Testis (tissue), 3 donors: ENCODE results near the gene TEX52. TPM values are rescaled to one million over a fixed set of nuclear protein-coding genes. Genes with fewer than 3 reads are reported as not detected.

ENCODE experiments used
- DNase-seq: peaks from one replicate; pipeline ENCODE4 v3.0.0-alpha.2; 2019
- H3K27ac ChIP-seq, 2 donors: fragments of 200-600 bp; sonication (generic); one replicate each; pipeline ENCODE4 v1.5.1; 2019
- H3K27me3 ChIP-seq: fragments of 200-600 bp; sonication (generic); one replicate; pipeline ENCODE4 v1.5.1; 2019
- H3K36me3 ChIP-seq: fragments of 200-600 bp; sonication (generic); one replicate; pipeline ENCODE4 v1.5.1; 2017; ENCODE audit warnings: low read depth; ENCODE audit errors: missing control alignments
- H3K4me1 ChIP-seq: fragments of 200-600 bp; sonication (generic); one replicate; pipeline ENCODE4 v1.5.1; 2019
- H3K4me3 ChIP-seq, 2 donors: fragments of 200-600 bp; sonication (generic); one replicate each; pipeline ENCODE4 v1.5.1; 2017 to 2019
- H3K9me3 ChIP-seq: fragments of 200-600 bp; sonication (generic); one replicate; pipeline ENCODE4 v1.5.1; 2017
- CTCF ChIP-seq, 3 experiments: fragments of 450-650 bp in 2 of 3; fragments of 200-600 bp in 1 of 3; sonication (generic) in 1 of 3; IDR thresholded peaks; one replicate each; pipeline ENCODE4 v1.5.1; 2016 to 2019; ENCODE audit warnings: antibody characterized with exemption in 3 of 3, mild to moderate bottlenecking in 2 of 3, moderate library complexity in 1 of 3
- POLR2A ChIP-seq: fragments of 450-650 bp; IDR thresholded peaks from one replicate; pipeline ENCODE4 v1.6.1; 2017; ENCODE audit warnings: antibody characterized with exemption, mild to moderate bottlenecking, moderate library complexity
- WGBS, 2 donors: methylation state at CpG; one replicate each; pipeline ENCODE4 v1.1.5; 2018; 5-methylcytosine and 5-hydroxymethylcytosine counted together
- intact Hi-C: fragments of 100-400 bp; cut with DNase I; formaldehyde crosslinking; loops from one replicate; pipeline ENCODE4 v1.15.1; 2023; ENCODE audit warnings: low total_unique reads
- polyA plus RNA-seq: library from polyadenylated mRNA; stranded (reverse); fragments of 350-450 nt; fragmentation: Illumina TruSeq; extraction: RNeasy Lipid Tissue Mini Kit (QIAGEN cat#74804); gene quantifications from one replicate; pipeline ENCODE4 v1.2.3, GENCODE V29; 2014; ENCODE audit warnings: low read depth, low replicate concordance; ENCODE audit not compliant: insufficient read depth
- total RNA-seq, 2 donors: library from RNA; depleted of rRNA; stranded (reverse); fragments of >200 nt; gene quantifications; one replicate each; pipeline ENCODE4 v1.2.3, GENCODE V29; 2016

Gene TEX52
- total and polyA plus RNA-seq, 3 donors from 2014 or later: 0.81 to 11.4 (median 4.7) TPM

GRCh38 chr12:2801044-2801783 is 55.6 kb downstream of the TEX52 start:
- no peak overlapping the region for H3K4me3 ChIP-seq
- intact Hi-C loops: no loop called here
- no peaks in the 10 kb centered on the region for H3K9me3 ChIP-seq
- H3K27me3 ChIP-seq: no peaks in the 10 kb centered on the region
- TF ChIP-seq CTCF (IDR thresholded peaks at IDR 0.05) (no peak), POLR2A (no peak)
- H3K27ac ChIP-seq: no peak overlapping the region
- 83 to 86% methylated on average over 10 to 16 of the region's 16 CpGs for WGBS, 2 donors
- no peaks in the 10 kb centered on the region for H3K36me3 ChIP-seq
- H3K4me1 ChIP-seq: peaks cover 19% of the 10 kb centered on the region
- no peak for DNase-seq

GRCh38 chr12:2800046-2800570 is 56.7 kb downstream of the TEX52 start:
- no peak for DNase-seq
- Histone ChIP-seq H3K4me3 (no peak overlapping the region), H3K27me3 (no peaks in the 10 kb centered on the region), H3K4me1 (peaks cover 19% of the 10 kb centered on the region), H3K9me3 (no peaks in the 10 kb centered on the region), H3K36me3 (no peaks in the 10 kb centered on the region), H3K27ac (no peak overlapping the region)
- TF ChIP-seq POLR2A: no peak
- no peak for TF ChIP-seq CTCF (IDR thresholded peaks at IDR 0.05)
- intact Hi-C loops: no loop called here
- WGBS, 2 donors: 93 to 95% methylated on average over 3 of the region's 3 CpGs

Other genes with a start within 250 kb of the TEX52 start
- 10 to 100 TPM; 64.2 to 74.9 TPM for gene FKBP4, start 62.1 kb downstream of the TEX52 start, total RNA-seq
- gene FKBP4, start 62.1 kb downstream of the TEX52 start, polyA plus RNA-seq: 154 TPM
- 10 to 100 TPM; 54.1 to 69.4 TPM for gene ITFG2, start 44.4 kb downstream of the TEX52 start, total RNA-seq
- gene ITFG2, start 44.4 kb downstream of the TEX52 start, polyA plus RNA-seq: 32.6 TPM
- gene NRIP2, start 22.0 kb downstream of the TEX52 start, total RNA-seq: 10 to 100 TPM in 1 of 2 donors, 1 to 10 TPM in 1; 2.6 to 10.6 TPM
- 2.8 TPM for gene NRIP2, start 22.0 kb downstream of the TEX52 start, polyA plus RNA-seq
- gene FOXM1, start 20.1 kb upstream of the TEX52 start, total RNA-seq: 10 to 100 TPM; 18.1 to 32.3 TPM
- gene FOXM1, start 20.1 kb upstream of the TEX52 start, polyA plus RNA-seq: 59.7 TPM
- gene RHNO1, start 20.2 kb upstream of the TEX52 start, total RNA-seq: 10 to 100 TPM; 21.6 to 22.8 TPM
- 26.1 TPM for gene RHNO1, start 20.2 kb upstream of the TEX52 start, polyA plus RNA-seq
- 10 to 100 TPM; 20.5 to 26.5 TPM for gene TULP3, start 33.9 kb upstream of the TEX52 start, total RNA-seq
- gene TULP3, start 33.9 kb upstream of the TEX52 start, polyA plus RNA-seq: 29.2 TPM
- gene TEAD4, start 102.4 kb upstream of the TEX52 start, total RNA-seq: 10 to 100 TPM; 10.9 to 16.1 TPM
- gene TEAD4, start 102.4 kb upstream of the TEX52 start, polyA plus RNA-seq: 9.7 TPM
- gene TSPAN9, start 220.3 kb upstream of the TEX52 start, total RNA-seq: 10 to 100 TPM; 19.8 to 23.5 TPM
- 14.2 TPM for gene TSPAN9, start 220.3 kb upstream of the TEX52 start, polyA plus RNA-seq